Measurements from ENCODE around the gene ITGAD. TPM values are rescaled to one million over a fixed set of nuclear protein-coding genes. Genes with fewer than 3 reads are reported as not detected.

ITGAD gene
- total and polyA plus RNA-seq, 2 of the 8 experiments (the other 6 are each of a cell fraction or from before 2014, with no cell fraction given): 0.06 TPM; not detected in 1

DNA sequence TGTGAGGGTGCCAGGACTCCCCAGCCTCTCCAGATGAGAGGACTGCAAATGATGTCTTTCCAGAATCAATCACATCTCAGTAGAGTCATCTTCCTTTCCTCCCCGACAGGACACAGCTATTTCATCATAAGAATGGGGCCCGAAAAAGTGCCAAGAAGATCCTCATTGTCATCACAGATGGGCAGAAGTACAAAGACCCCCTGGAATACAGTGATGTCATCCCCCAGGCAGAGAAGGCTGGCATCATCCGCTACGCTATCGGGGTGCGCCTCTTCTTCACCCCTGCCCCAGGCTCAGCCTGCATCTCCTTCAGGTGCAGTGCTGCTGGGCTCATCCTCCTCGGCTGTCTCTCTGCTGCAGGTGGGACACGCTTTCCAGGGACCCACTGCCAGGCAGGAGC, 14.3 kb downstream of the ITGAD start (continued):
- TF ChIP-seq CTBP2 (IDR thresholded peaks at IDR 0.05; ENCODE audit: borderline replicate concordance, insufficient read depth, insufficient read length, low read length): no peak
- no peak for TF ChIP-seq SRF (IDR thresholded peaks at IDR 0.05; ENCODE audit: low read depth, low read length)
- no peak for TF ChIP-seq RFX5 (IDR thresholded peaks at IDR 0.05; ENCODE audit: borderline replicate concordance, low read depth, low read length)
- no peak for TF ChIP-seq BACH1 (IDR thresholded peaks at IDR 0.05; ENCODE audit: low read length)
- no peak for TF ChIP-seq NRF1 (IDR thresholded peaks at IDR 0.05; ENCODE audit: low read depth, low read length)
- TF ChIP-seq ASH2L (IDR thresholded peaks at IDR 0.05; ENCODE audit: low read length): no peak
- no peak for TF ChIP-seq MAFK (IDR thresholded peaks at IDR 0.05; ENCODE audit: low read depth, low read length)
- no peak for TF ChIP-seq JUND (IDR thresholded peaks at IDR 0.05; ENCODE audit: low read length)

Measured in H1 (cell line).